Lower leg skin (tissue), 3 donors: ENCODE measurements around the gene ANKRD49.

Source experiments
- CTCF ChIP-seq, 3 donors: fragments of 450-650 bp; IDR thresholded peaks; one replicate each; pipeline ENCODE4 v1.5.1; 2016; ENCODE audit warnings: antibody characterized with exemption in 3 of 3, mild to moderate bottlenecking in 3 of 3, moderate library complexity in 2 of 3
- POLR2A ChIP-seq, 2 donors: fragments of 450-650 bp; IDR thresholded peaks; one replicate each; pipeline ENCODE4 v1.6.1; 2016 to 2017; ENCODE audit warnings: antibody characterized with exemption in 2 of 2, mild to moderate bottlenecking in 1 of 2, moderate library complexity in 1 of 2

GRCh38 chr11:94518300-94518699 is 24.5 kb downstream of the ANKRD49 start:
- TF ChIP-seq CTCF (IDR thresholded peaks at IDR 0.05) (no peak), POLR2A (IDR thresholded peaks at IDR 0.05) (no peak)
